Ascending aorta (tissue), 2 donors: ENCODE results near the gene ABTB2. TPM values are rescaled to one million over a fixed set of nuclear protein-coding genes. Genes with fewer than 3 reads are reported as not detected.

Experiments used
- DNase-seq, 2 donors: peaks; one replicate each; pipeline ENCODE4 v3.0.0-alpha.2; 2019; ENCODE audit warnings: low spot score in 2 of 2
- H3K27ac ChIP-seq, 2 donors: fragments of 200-600 bp; sonication (generic); one replicate each; pipeline ENCODE4 v1.5.1; 2016 to 2017; ENCODE audit warnings: mild to moderate bottlenecking in 1 of 2
- H3K27me3 ChIP-seq: fragments of 200-600 bp; sonication (generic); one replicate; pipeline ENCODE4 v1.5.1; 2017
- H3K36me3 ChIP-seq, 2 donors: fragments of 200-600 bp; sonication (generic); one replicate each; pipeline ENCODE4 v1.5.1; 2016
- H3K4me1 ChIP-seq, 2 donors: fragments of 200-600 bp; sonication (generic); one replicate each; pipeline ENCODE4 v1.5.1; 2016 to 2017; ENCODE audit warnings: mild to moderate bottlenecking in 1 of 2
- H3K4me3 ChIP-seq, 2 donors: fragments of 200-600 bp; sonication (generic); one replicate each; pipeline ENCODE4 v1.5.1; 2016 to 2017; ENCODE audit warnings: mild to moderate bottlenecking in 1 of 2
- H3K9me3 ChIP-seq, 2 donors: fragments of 200-600 bp; sonication (generic); one replicate each; pipeline ENCODE4 v1.5.1; 2016
- CTCF ChIP-seq, 3 experiments: fragments of 200-600 bp in 2 of 3; fragments of 450-650 bp in 1 of 3; sonication (generic) in 2 of 3; IDR thresholded peaks; one replicate each; pipeline ENCODE4 v1.5.1; 2016 to 2019; ENCODE audit warnings: antibody characterized with exemption in 3 of 3, mild to moderate bottlenecking in 1 of 3, moderate library complexity in 1 of 3
- intact Hi-C: fragments of 100-400 bp; cut with DNase I; formaldehyde crosslinking; loops from one replicate; pipeline ENCODE4 v1.15.1; 2023
- total RNA-seq: library from RNA; depleted of rRNA; stranded (reverse); fragments of >200 nt; gene quantifications from one replicate; pipeline ENCODE4 v1.1.0, GENCODE V29; 2016

ABTB2 gene
- total RNA-seq, 1 donor from 2014 or later = 7.9 TPM

DNA sequence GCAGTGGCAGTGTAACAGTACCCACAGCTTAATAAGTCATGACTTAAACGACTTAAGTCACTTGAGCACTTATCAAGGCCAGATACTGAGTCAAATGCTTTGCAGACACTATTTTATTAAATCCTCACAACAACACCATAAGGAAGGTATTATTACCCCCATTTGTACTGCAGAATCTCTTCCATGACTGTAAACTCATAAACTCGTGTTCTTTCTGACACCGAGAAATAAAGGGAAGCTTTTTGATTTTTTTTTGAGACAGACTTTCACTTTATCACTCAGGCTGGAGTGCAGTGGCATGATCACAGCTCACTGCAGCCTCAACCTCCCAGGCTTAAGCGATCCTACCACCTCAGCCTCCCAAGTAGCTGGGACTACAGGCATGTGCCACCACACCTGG is 103.8 kb downstream of the ABTB2 start:
- TF ChIP-seq CTCF (IDR thresholded peaks at IDR 0.05) = no peak
- Histone ChIP-seq H3K9me3 (no peaks in the 10 kb centered on the region), H3K4me3 (no peak overlapping the region), H3K27me3 (no peaks in the 10 kb centered on the region), H3K27ac (no peak overlapping the region), H3K4me1 (peaks cover 3 to 16% of the 10 kb centered on the region in 2 donors), H3K36me3 (no peaks in the 10 kb centered on the region)
- intact Hi-C loops = loop anchor here (5.0 to 10.0 kb wide), 3 partner anchors 62 to 559 kb away; no protein-coding TSS in a partner anchor
- DNase-seq = no peak

DNA sequence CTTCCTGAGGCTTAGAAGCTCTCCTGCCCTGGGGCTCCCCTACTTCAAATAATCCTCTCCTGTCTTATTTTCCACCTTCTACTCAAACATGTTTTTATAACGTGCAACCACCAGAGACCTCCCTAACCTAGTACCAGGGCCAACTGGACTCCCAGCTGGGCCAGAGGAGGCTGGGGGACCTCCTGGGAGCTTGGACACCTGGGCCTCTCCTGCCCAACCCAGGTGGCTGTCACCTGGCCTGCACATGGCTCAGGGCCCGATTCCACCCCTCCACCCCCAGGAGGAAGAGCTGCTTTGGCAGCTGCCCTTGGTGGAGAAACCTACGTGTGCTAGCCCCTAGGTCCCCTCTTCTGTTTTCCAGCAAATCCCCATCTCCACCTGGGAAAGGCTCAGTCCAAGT is 105.2 kb downstream of the ABTB2 start:
- Histone ChIP-seq H3K9me3 (no peaks in the 10 kb centered on the region), H3K27me3 (no peaks in the 10 kb centered on the region), H3K4me3 (no peak overlapping the region), H3K4me1 (peaks cover 3 to 16% of the 10 kb centered on the region in 2 donors), H3K27ac (peak overlapping the region; percentile 78 to 86), H3K36me3 (no peaks in the 10 kb centered on the region)
- DNase-seq = no peak
- intact Hi-C loops = loop anchor here (2.0 to 10.0 kb wide), 4 partner anchors 22 to 558 kb away; no protein-coding TSS in a partner anchor
- no peak for TF ChIP-seq CTCF (IDR thresholded peaks at IDR 0.05)

GRCh38 chr11:34252015-34252414 is 105.8 kb downstream of the ABTB2 start:
- Histone ChIP-seq H3K4me1 (peaks cover 3 to 16% of the 10 kb centered on the region in 2 donors), H3K27me3 (no peaks in the 10 kb centered on the region), H3K36me3 (no peaks in the 10 kb centered on the region), H3K9me3 (no peaks in the 10 kb centered on the region), H3K4me3 (no peak overlapping the region), H3K27ac (peak overlapping the region; percentile 78 to 86)
- intact Hi-C loops = loop anchor here (2.0 to 10.0 kb wide), 4 partner anchors 23 to 557 kb away; no protein-coding TSS in a partner anchor
- no peak for DNase-seq
- no peak for TF ChIP-seq CTCF (IDR thresholded peaks at IDR 0.05)

DNA sequence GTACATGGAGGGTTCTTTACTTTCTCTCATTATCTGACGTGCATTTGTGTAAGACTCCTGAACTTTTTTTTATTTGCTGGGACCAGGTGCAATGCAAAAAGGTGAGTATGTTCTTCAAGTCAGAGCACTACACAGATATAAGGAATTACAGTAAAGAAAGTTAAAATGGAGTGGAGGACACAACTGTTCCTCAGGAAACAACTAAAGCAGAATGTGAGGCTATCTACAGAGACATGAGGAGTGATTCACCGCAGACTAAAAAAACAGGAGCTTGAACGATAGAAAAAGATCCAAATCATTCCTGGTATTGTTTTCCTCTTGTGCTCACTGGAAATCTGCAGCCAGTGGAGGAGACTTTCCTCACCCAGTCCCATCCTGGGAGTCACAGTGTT is 106.2 kb downstream of the ABTB2 start:
- Histone ChIP-seq H3K27ac (peak overlapping the region; percentile 78 to 86), H3K4me1 (peaks cover 3 to 16% of the 10 kb centered on the region in 2 donors), H3K27me3 (no peaks in the 10 kb centered on the region), H3K9me3 (no peaks in the 10 kb centered on the region), H3K4me3 (peak overlapping the region in 1 of 2 donors; percentile 50), H3K36me3 (no peaks in the 10 kb centered on the region)
- no peak for TF ChIP-seq CTCF (IDR thresholded peaks at IDR 0.05)
- intact Hi-C loops = loop anchor here (1.0 to 10.0 kb wide), 5 partner anchors 15 to 557 kb away; partner anchors contain the start of gene ABTB2
- DNase-seq = no peak

DNA sequence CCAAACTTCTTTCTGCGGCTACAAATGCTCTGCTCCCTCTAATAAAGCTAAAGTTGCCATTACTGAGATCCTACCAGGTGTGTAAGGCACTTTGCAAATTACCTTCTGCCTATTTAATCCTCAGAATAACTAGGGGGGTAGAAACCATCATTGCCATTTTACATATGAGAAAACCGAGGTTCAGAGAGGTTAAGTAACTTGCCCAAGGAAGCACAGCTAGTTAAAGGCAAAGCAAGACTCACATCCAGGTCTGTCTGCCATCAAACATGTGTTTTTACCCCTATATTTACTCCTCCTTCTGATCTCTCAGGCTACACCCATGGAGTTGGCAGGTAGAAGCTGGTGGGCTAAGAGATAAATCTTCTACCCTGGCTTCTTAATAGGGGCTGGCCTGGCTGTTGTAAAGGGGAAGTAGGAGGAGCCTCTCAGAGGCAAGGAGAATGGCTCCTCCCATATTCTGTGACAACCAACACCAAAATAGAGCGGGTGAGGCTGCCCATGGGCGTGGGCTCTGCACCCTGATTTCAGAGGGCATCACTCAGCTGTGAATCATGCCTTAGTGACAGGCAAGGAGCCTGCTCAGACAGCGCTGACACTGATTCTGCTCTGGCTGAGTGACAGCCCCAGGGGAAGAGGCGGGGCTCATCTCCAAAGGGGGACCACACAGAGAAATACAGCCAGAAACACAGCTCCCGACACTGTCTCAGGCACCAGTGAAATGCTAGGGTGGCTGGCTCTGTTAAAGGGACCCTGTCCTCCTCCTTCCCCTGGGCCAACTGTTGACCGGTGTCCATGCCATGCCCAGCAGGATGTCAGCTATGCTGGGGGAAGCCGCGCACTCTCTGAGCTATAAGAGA is 106.8 kb downstream of the ABTB2 start:
- H3K4me3 ChIP-seq = peak overlapping the region; percentile 11 to 50
- peak overlapping the region; percentile 78 to 86 for H3K27ac ChIP-seq

More for the DNA sequence above, 106.8 kb downstream of the ABTB2 start:
- H3K4me1 ChIP-seq = peaks cover 3 to 11% of the 10 kb centered on the region in 2 donors
- DNase-seq = peak; percentile 37 to 87
- intact Hi-C loops = loop anchor here (1.0 to 10.0 kb wide), 5 partner anchors 16 to 556 kb away; partner anchors contain the start of gene ABTB2
- no peak for TF ChIP-seq CTCF (IDR thresholded peaks at IDR 0.05)
- no peaks in the 10 kb centered on the region for H3K27me3 ChIP-seq
- no peaks in the 10 kb centered on the region for H3K36me3 ChIP-seq
- no peaks in the 10 kb centered on the region for H3K9me3 ChIP-seq
